Suprapubic skin (tissue), 4 donors: ENCODE results near the gene NRBF2. TPM values are rescaled to one million over a fixed set of nuclear protein-coding genes. Genes with fewer than 3 reads are reported as not detected.

Source experiments
- DNase-seq, 2 donors: peaks; one replicate each; pipeline ENCODE4 v3.0.0-alpha.2; 2019; ENCODE audit warnings: low spot score in 2 of 2
- H3K27ac ChIP-seq: fragments of 200-600 bp; sonication (generic); one replicate; pipeline ENCODE4 v1.5.1; 2019
- H3K27me3 ChIP-seq: fragments of 200-600 bp; sonication (generic); one replicate; pipeline ENCODE4 v1.5.1; 2019
- H3K36me3 ChIP-seq: fragments of 200-600 bp; sonication (generic); one replicate; pipeline ENCODE4 v1.5.1; 2019
- H3K4me1 ChIP-seq: fragments of 200-600 bp; sonication (generic); one replicate; pipeline ENCODE4 v1.5.1; 2019
- H3K4me3 ChIP-seq: fragments of 200-600 bp; sonication (generic); one replicate; pipeline ENCODE4 v1.5.1; 2019; ENCODE audit warnings: mild to moderate bottlenecking
- H3K9me3 ChIP-seq: fragments of 200-600 bp; sonication (generic); one replicate; pipeline ENCODE4 v1.5.1; 2019
- EP300 ChIP-seq: sonication (generic); formaldehyde crosslinking; IDR thresholded peaks from one replicate; pipeline ENCODE4 v1.6.1; 2017; ENCODE audit warnings: antibody characterized with exemption
- POLR2A ChIP-seq, 2 donors: fragments of 450-650 bp; IDR thresholded peaks; one replicate each; pipeline ENCODE4 v1.6.1; 2017; ENCODE audit warnings: antibody characterized with exemption in 2 of 2, mild to moderate bottlenecking in 2 of 2, moderate library complexity in 2 of 2
- POLR2AphosphoS5 ChIP-seq, 3 donors: sonication (generic); formaldehyde crosslinking; IDR thresholded peaks; one replicate each; pipeline ENCODE4 v1.6.1; 2017; ENCODE audit warnings: antibody characterized with exemption in 3 of 3
- WGBS: methylation state at CpG from one replicate; pipeline ENCODE4 v1.1.5; 2018; 5-methylcytosine and 5-hydroxymethylcytosine counted together
- total RNA-seq, 4 donors: library from RNA; depleted of rRNA; stranded (reverse); fragments of >200 nt; gene quantifications; one replicate each; pipeline ENCODE4 v1.1.0, GENCODE V29; 2016
- TF ChIP-seq, protein P1 (sequence below), 2 donors: fragments of 200-600 bp in 1 of 2; fragments of 450-650 bp in 1 of 2; sonication (generic) in 1 of 2; IDR thresholded peaks; one replicate each; pipeline ENCODE4 v1.5.1; 2016 to 2019; ENCODE audit warnings: antibody characterized with exemption in 2 of 2, mild to moderate bottlenecking in 1 of 2, moderate library complexity in 1 of 2

Gene NRBF2
- total RNA-seq, 4 donors from 2014 or later, result 10.9 to 23.2 (median 13.9) TPM

DNA sequence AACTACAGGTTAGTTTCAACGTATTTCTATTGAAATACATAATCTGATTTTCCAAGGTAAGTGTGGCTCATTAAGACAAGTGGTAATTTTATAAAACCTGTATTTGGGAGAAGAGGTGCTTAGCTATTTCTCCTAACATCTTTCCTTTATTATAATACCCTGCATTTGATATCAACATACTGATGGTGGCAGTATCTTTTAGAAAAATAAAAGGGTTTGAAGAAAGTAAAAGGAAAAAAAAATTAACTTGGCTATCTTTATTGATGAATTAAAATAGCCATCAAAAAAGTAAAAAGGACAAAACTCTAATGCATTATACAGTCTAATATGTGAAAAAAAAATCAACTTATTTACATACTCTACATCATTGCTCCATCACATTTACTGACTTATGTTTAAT lies 68.0 kb downstream of the NRBF2 start:
- no peak for TF ChIP-seq POLR2A (IDR thresholded peaks at IDR 0.05)
- no peak for TF ChIP-seq POLR2AphosphoS5 (IDR thresholded peaks at IDR 0.05)
- TF ChIP-seq, protein P1, sequence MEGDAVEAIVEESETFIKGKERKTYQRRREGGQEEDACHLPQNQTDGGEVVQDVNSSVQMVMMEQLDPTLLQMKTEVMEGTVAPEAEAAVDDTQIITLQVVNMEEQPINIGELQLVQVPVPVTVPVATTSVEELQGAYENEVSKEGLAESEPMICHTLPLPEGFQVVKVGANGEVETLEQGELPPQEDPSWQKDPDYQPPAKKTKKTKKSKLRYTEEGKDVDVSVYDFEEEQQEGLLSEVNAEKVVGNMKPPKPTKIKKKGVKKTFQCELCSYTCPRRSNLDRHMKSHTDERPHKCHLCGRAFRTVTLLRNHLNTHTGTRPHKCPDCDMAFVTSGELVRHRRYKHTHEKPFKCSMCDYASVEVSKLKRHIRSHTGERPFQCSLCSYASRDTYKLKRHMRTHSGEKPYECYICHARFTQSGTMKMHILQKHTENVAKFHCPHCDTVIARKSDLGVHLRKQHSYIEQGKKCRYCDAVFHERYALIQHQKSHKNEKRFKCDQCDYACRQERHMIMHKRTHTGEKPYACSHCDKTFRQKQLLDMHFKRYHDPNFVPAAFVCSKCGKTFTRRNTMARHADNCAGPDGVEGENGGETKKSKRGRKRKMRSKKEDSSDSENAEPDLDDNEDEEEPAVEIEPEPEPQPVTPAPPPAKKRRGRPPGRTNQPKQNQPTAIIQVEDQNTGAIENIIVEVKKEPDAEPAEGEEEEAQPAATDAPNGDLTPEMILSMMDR (IDR thresholded peaks at IDR 0.05), result no peak
- TF ChIP-seq EP300, result no peak
- no peaks in the 10 kb centered on the region for H3K27me3 ChIP-seq
- H3K4me1 ChIP-seq, result peaks cover 4% of the 10 kb centered on the region
- no peak for DNase-seq
- no peak overlapping the region for H3K4me3 ChIP-seq
- H3K27ac ChIP-seq, result no peak overlapping the region
- peaks cover 25% of the 10 kb centered on the region for H3K36me3 ChIP-seq
- H3K9me3 ChIP-seq, result no peaks in the 10 kb centered on the region
- WGBS, result 0% methylated on average over 1 of the region's 1 CpG
